ENCODE results near the gene TEX51. TPM values are rescaled to one million over a fixed set of nuclear protein-coding genes. Genes with fewer than 3 reads are reported as not detected.
A peak's percentile ranks its signal among the peaks of the same experiment; 100 is the strongest.

The TEX51 gene
- total and polyA plus RNA-seq, 2 donors from 2014 or later: 2.1 TPM; not detected in 1

- Histone ChIP-seq H3K4me1 (ENCODE audit: control insufficient read depth in 2 of 3, insufficient read depth in 2 of 3, low read depth in 1 of 3, low read length in 3 of 3) (peaks cover 0 to 3% (median 0%) of the 10 kb centered on the region in 3 donors), H3K9ac (ENCODE audit: low read length in 3 of 3) (no peak overlapping the region), H3K27me3 (ENCODE audit: control insufficient read depth, insufficient read depth, low read length) (no peaks in the 10 kb centered on the region), H3K27ac (ENCODE audit: low read depth in 2 of 2, low read length in 2 of 2) (no peak overlapping the region), H3K4me3 (ENCODE audit: low read length in 3 of 3) (no peak overlapping the region), H3K36me3 (ENCODE audit: control insufficient read depth in 2 of 3, insufficient read depth in 3 of 3, low read length in 3 of 3) (no peaks in the 10 kb centered on the region), H3K9me3 (ENCODE audit: control insufficient read depth in 2 of 3, insufficient read depth in 1 of 3, low read length in 3 of 3) (no peaks in the 10 kb centered on the region)
- peak in 1 of 5 donors; percentile 13 for DNase-seq
- FAIRE-seq: no peak
- intact Hi-C loops (cut with DNase I): no loop called here
- no peak for TF ChIP-seq CTCF (IDR thresholded peaks at IDR 0.05; ENCODE audit: borderline replicate concordance, extremely low read depth, insufficient read depth)
These were observed 11.1 kb downstream of the TEX51 start for GRCh38 chr2:126909781-126910180.

- FAIRE-seq: no peak
These were observed 11.9 kb downstream of the TEX51 start for GRCh38 chr2:126910637-126911036.

DNA sequence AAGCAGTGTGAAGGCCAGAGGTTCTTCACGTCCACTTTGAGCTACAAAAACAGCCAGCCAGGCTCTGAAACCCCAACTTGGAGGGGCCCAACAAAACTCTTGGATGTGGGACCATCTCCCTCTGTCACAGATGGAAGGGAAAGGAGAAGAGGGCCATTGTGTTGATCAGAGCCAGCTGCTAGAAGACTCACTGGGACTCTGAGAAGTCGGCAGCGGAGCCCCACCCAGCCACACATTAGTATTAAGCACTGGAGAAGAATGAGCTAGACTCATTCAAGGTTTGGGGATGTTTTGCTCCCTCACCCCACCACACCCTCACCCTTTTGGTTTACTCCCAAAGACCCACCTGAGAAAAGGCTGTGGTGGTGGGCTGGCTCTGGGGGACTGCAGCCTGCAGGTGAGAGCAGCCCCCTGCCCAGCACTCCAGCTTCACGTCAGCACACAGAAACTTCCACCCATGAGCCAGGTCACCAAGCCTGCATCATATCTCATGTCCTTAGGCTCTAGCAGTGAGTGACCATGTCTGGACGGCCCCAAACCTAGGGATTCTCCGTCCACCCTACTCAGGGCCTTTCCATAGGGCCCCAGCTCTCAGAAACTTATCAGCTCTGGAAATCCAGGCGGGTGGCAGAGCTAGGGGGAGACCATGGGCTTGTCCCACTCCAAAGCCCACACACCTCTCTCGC is 12.6 kb downstream of the TEX51 start:
- Histone ChIP-seq H3K9ac (ENCODE audit: low read length in 3 of 3) (no peak overlapping the region), H3K27ac (ENCODE audit: low read depth in 2 of 2, low read length in 2 of 2) (no peak overlapping the region), H3K4me3 (ENCODE audit: low read length in 3 of 3) (no peak overlapping the region), H3K9me3 (ENCODE audit: control insufficient read depth in 2 of 3, insufficient read depth in 1 of 3, low read length in 3 of 3) (no peaks in the 10 kb centered on the region), H3K36me3 (ENCODE audit: control insufficient read depth in 2 of 3, insufficient read depth in 3 of 3, low read length in 3 of 3) (no peaks in the 10 kb centered on the region), H3K4me1 (ENCODE audit: control insufficient read depth in 2 of 3, insufficient read depth in 2 of 3, low read depth in 1 of 3, low read length in 3 of 3) (no peaks in the 10 kb centered on the region), H3K27me3 (ENCODE audit: control insufficient read depth, insufficient read depth, low read length) (no peaks in the 10 kb centered on the region)
- FAIRE-seq (no peak), DNase-seq (peak in 1 of 5 donors; percentile 47)
- TF ChIP-seq CTCF (IDR thresholded peaks at IDR 0.05; ENCODE audit: borderline replicate concordance, extremely low read depth, insufficient read depth): no peak
- intact Hi-C loops (cut with DNase I): no loop called here

More at GRCh38 chr2:126910637-126911036, 11.9 kb downstream of the TEX51 start:
- Histone ChIP-seq H3K9me3 (ENCODE audit: control insufficient read depth in 2 of 3, insufficient read depth in 1 of 3, low read length in 3 of 3) (no peaks in the 10 kb centered on the region), H3K4me3 (ENCODE audit: low read length in 3 of 3) (no peak overlapping the region), H3K9ac (ENCODE audit: low read length in 3 of 3) (no peak overlapping the region), H3K27ac (ENCODE audit: low read depth in 2 of 2, low read length in 2 of 2) (no peak overlapping the region), H3K36me3 (ENCODE audit: control insufficient read depth in 2 of 3, insufficient read depth in 3 of 3, low read length in 3 of 3) (no peaks in the 10 kb centered on the region), H3K27me3 (ENCODE audit: control insufficient read depth, insufficient read depth, low read length) (no peaks in the 10 kb centered on the region), H3K4me1 (ENCODE audit: control insufficient read depth in 2 of 3, insufficient read depth in 2 of 3, low read depth in 1 of 3, low read length in 3 of 3) (peaks cover 0 to 3% (median 0%) of the 10 kb centered on the region in 3 donors)
- intact Hi-C loops (cut with DNase I): no loop called here
- no peak for DNase-seq
- no peak for TF ChIP-seq CTCF (IDR thresholded peaks at IDR 0.05; ENCODE audit: borderline replicate concordance, extremely low read depth, insufficient read depth)

Measured in kidney (tissue), 14 donors.